Left renal pelvis (tissue), 4 donors: ENCODE measurements around the gene TMEM61. TPM values are rescaled to one million over a fixed set of nuclear protein-coding genes. Genes with fewer than 3 reads are reported as not detected.
"Not testable (repeated sequence)": the region's sequence is repeated elsewhere in the genome, so short reads cannot be mapped to it uniquely, and the experiment has no call there.

Experiments used
- DNase-seq, 4 donors: peaks; one replicate each; pipeline ENCODE4 v3.0.0-alpha.2; 2013; ENCODE audit warnings: low read depth in 4 of 4, low spot score in 3 of 4
- polyA plus RNA-seq, 4 donors: library from polyadenylated mRNA; unstranded; fragments of 120-200 nt; gene quantifications; one replicate each; pipeline ENCODE4 v1.2.1, GENCODE V29; 2013; ENCODE audit not compliant: insufficient read length in 4 of 4

The TMEM61 gene
- polyA plus RNA-seq, 4 donors = 0.56 to 1.3 (median 1.1) TPM; not detected in 1

- DNase-seq = no peak
Observed at GRCh38 chr1:54998677-54999076, 18.2 kb downstream of the TMEM61 start, which contains the start of gene BSND. TSS of gene BSND (plus strand) at chr1:54998933. CDS start at chr1:54999187, 254 bp downstream.

- DNase-seq = no peak
Observed at GRCh38 chr1:55000110-55001085, 20.0 kb downstream of the TMEM61 start.

GRCh38 chr1:55001311-55001710 lies 20.9 kb downstream of the TMEM61 start:
- no peak for DNase-seq

GRCh38 chr1:55002686-55003085 lies 22.3 kb downstream of the TMEM61 start:
- DNase-seq = no peak

- DNase-seq = no peak
Observed at GRCh38 chr1:55005351-55006140, 25.1 kb downstream of the TMEM61 start.

- no peak for DNase-seq
Observed at GRCh38 chr1:55006931-55007330, 26.5 kb downstream of the TMEM61 start.

GRCh38 chr1:55007625-55008024 lies 27.2 kb downstream of the TMEM61 start:
- no peak for DNase-seq

GRCh38 chr1:55010194-55010886 lies 29.9 kb downstream of the TMEM61 start:
- DNase-seq = no peak

GRCh38 chr1:55010887-55011217 lies 30.4 kb downstream of the TMEM61 start:
- DNase-seq = no peak

GRCh38 chr1:55012661-55013060 lies 32.2 kb downstream of the TMEM61 start:
- DNase-seq = no peak

- DNase-seq = no peak
Observed at GRCh38 chr1:55015123-55015522, 34.7 kb downstream of the TMEM61 start.

- no peak for DNase-seq
Observed at GRCh38 chr1:55015731-55016620, 35.5 kb downstream of the TMEM61 start.

GRCh38 chr1:55018395-55018794 lies 38.0 kb downstream of the TMEM61 start:
- no peak for DNase-seq

GRCh38 chr1:55021942-55022546 lies 41.6 kb downstream of the TMEM61 start:
- peak; percentile 50 to 78 (median 61) for DNase-seq

GRCh38 chr1:55024163-55024562 lies 43.7 kb downstream of the TMEM61 start:
- not testable (repeated sequence) for DNase-seq

- DNase-seq = not testable (repeated sequence)
Observed at GRCh38 chr1:55026682-55027081, 46.3 kb downstream of the TMEM61 start.

GRCh38 chr1:55031098-55031497 lies 50.7 kb downstream of the TMEM61 start:
- DNase-seq = not testable (repeated sequence)

- no peak for DNase-seq
Observed at GRCh38 chr1:55033265-55033614, 52.8 kb downstream of the TMEM61 start.

- peak in 1 of 4 donors; percentile 51 for DNase-seq
Observed at GRCh38 chr1:55034476-55035133, 54.2 kb downstream of the TMEM61 start.
